GM12873 (cell line): ENCODE measurements around the gene CALM1.

Source experiments
- TF ChIP-seq, protein P1 (sequence below): IDR thresholded peaks from 2 replicates; pipeline ENCODE4 v1.5.1; 2012; ENCODE audit warnings: low read depth, mild to moderate bottlenecking, moderate library complexity, low read length, control low read depth; ENCODE audit not compliant: insufficient read depth; ENCODE audit errors: missing control alignments

Gene CALM1

DNA sequence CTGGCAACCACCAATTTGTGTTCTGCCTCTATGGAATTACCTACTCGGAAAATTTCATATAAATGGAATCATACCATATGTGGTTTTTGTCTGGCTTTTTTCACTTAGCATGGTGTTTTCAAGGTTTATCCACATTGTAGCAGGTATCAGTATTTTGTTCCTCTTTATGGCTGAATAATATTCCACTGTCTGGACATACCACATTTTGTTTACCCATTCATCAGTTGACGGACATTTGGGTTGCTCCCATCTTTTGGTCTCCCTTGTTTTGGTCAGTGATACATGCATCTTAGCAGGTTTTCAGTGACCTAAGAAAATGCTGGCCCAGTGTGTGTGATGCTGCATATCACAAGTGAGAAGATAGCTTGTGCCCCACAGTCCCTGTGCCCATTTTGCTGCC is 21.2 kb downstream of the CALM1 start:
- TF ChIP-seq, protein P1, sequence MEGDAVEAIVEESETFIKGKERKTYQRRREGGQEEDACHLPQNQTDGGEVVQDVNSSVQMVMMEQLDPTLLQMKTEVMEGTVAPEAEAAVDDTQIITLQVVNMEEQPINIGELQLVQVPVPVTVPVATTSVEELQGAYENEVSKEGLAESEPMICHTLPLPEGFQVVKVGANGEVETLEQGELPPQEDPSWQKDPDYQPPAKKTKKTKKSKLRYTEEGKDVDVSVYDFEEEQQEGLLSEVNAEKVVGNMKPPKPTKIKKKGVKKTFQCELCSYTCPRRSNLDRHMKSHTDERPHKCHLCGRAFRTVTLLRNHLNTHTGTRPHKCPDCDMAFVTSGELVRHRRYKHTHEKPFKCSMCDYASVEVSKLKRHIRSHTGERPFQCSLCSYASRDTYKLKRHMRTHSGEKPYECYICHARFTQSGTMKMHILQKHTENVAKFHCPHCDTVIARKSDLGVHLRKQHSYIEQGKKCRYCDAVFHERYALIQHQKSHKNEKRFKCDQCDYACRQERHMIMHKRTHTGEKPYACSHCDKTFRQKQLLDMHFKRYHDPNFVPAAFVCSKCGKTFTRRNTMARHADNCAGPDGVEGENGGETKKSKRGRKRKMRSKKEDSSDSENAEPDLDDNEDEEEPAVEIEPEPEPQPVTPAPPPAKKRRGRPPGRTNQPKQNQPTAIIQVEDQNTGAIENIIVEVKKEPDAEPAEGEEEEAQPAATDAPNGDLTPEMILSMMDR = no peak

DNA sequence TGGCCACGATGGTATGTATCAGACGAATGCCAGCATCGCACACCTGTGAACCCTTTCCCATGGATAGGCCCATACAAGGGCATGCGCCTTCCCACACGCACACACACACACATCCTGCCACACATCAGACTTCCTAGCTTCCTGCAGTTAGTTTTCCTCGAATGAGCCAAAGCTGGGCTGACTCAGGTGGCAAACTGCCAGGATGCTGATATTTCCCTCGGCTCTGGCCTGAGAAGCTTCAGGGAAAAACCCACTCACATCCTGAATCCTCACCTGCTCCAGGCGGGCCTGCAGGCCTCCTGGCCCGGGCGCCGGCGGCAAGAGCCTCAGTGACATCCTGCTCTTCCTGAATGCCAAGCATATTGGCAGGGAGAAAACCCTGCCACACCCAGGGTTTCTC is 22.4 kb downstream of the CALM1 start:
- TF ChIP-seq, protein P1 = no peak

DNA sequence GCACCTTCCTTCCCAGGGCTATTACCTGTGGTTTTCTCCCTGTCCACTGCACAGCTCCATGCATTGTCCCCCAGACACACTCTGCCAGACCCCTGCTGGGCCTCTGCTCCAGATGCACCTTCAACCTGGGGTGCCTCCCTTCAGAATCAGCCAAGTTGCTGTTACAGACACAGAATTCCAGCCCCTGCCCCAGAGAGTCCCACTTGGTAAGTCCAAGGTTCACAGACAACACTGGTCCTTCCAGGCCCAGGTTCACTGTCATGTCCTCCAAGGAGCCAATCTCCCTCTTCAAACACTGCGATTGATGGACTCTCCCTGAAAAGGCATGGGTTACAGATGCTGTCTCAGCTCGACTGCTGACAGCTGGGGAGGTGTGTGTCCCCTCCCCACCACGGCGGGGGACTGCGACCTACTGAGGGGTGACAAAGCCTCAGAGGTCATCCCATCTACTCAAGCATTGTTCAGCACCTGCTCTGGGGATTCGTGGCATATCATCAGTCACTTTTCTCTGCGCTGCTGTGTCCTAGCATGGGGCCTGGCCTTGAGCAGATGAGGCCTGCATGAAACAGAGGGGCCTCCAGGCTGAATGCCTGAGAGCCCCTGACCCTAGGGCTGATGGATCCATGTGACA is 24.3 kb downstream of the CALM1 start:
- TF ChIP-seq, protein P1 = no peak

DNA sequence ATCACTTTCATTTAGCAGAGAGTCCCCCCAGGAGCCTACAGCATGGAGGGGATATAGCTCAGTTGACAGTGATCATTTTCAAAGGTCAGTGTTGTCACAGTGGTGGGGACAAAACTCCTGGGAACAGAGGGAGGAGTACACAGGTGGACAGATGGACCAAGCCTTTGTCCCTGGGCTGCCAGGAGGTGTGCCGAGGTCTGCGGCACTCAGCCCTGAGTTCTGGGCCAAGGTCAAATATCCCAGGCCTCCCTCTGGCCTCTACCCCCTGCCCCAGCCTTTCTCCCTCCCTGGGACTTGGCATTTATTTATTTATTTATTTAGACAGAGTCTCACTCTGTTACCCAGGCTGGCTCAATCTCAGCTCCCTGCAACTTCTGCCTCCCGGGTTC is 24.8 kb downstream of the CALM1 start:
- TF ChIP-seq, protein P1 = no peak

DNA sequence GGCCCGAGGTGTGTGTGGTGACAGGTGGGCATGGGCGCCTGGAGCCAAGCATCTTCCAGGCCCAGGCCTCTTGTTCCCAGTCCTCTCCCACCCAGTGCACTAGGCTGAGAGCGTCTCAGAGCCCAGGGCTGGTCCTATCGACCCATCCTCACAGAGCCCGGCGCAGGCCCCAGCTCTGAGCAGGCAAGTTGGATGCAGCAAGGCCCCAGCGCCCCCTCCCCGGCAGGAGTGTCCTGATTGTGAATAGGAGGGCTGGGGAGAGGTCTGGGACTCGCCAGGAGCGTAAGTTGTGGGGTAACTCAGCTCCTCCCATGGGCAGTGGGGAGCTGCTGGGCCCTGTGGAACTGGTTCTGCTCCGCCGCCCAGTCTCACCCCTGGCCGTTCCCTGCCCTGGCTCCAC is 26.3 kb downstream of the CALM1 start:
- TF ChIP-seq, protein P1 = no peak

DNA sequence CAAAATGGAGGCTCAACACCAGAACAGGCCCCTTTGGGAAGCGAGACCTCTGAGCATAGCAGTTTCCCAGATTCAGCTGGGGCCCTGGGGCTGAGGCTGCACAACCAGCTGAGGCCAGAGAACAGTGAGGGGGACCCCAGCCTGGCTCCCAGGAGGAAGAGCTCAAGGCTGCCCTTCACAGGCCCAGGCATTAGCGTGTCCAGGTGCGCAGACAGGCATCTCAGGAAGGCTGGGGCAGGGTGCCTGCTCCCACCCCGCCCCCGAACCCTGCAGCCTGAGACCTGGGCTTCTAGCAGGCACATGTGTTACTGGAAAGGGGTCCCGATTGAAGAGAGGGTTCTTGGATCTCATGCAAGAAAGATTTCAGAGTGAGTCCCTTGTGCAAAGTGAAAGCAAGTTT is 27.2 kb downstream of the CALM1 start:
- TF ChIP-seq, protein P1 = no peak

DNA sequence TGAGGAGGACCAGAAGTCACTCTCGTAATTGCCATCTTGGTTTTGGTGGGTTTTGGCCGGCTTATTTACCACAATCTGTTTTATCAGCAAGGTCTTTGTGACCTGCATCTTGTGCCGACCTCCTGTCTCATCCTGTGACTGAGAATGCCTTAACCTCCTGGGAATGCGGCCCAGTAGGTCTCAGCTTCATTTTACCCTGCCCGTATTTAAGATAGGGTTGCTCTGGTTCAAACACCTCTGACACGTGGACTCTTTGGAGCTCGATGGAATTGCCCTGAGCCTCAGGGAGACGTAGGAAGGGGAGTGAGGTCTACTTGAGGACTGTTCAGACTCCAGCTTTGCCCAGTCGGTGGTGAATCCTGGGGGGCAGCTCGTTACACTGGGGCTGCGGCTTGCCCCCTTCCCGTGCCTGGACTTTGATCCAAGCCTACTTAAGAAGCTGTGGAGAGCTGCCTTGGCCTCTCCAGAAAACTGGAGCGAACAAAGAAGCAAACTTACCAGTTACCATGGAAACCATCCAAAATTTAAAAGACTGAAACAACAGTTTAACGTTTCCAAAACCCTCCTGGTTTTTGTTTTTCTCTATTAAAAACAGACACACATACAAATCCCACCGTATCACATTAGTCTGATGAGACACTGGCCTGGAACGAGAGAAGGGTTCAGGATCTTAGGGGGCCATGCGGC is 28.0 kb downstream of the CALM1 start:
- TF ChIP-seq, protein P1 = no peak
